ENCODE data around the gene LILRB4. TPM values are rescaled to one million over a fixed set of nuclear protein-coding genes. Genes with fewer than 3 reads are reported as not detected.
"Not testable (repeated sequence)": the region's sequence is repeated elsewhere in the genome, so short reads cannot be mapped to it uniquely, and the experiment has no call there.

The LILRB4 gene
- total RNA-seq, 4 donors from 2014 or later = 0.48 to 1.5 TPM; not detected in 2

DNA sequence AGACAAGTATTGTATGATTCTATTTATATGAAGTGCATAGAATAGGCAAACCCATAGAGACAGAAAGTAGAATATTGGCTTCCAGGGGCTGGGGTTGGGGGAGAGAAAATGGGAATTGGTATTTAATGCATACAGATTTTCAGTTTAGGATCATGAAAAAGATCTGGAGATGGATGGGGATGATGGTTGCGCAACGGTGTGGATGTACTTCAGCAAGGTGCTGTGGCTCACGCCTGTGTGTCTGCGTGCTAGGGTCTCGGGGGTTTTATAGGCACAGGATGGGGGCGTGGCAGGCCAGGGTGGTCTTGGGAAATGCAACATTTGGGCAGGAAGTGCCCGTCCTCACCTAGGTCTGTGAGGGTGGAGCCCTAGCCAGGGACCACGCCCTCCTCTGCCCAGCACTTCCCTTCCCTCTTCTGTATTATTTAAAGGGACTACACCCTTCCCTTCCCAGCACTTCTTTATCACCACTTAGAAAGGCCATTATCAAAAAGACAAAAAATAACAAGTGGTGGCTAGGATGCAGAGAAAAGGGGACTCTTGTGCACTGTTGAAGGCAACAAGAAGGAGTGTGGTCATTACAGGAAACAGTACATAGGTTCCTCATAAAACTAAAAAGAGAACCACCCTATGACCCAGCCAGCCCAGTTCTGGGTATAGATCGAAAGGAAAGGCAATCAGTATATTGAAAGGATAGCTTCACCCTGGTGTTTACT is 29.0 kb downstream of the LILRB4 start:
- Histone ChIP-seq H3K9me3 (no peaks in the 10 kb centered on the region), H3K27ac (no peak overlapping the region), H3K4me3 (no peak overlapping the region), H3K4me1 (no peaks in the 10 kb centered on the region), H3K27me3 (no peaks in the 10 kb centered on the region), H3K36me3 (no peaks in the 10 kb centered on the region)
- no peak for TF ChIP-seq POLR2A (IDR thresholded peaks at IDR 0.05)
- TF ChIP-seq CTCF (IDR thresholded peaks at IDR 0.05) = no peak
- intact Hi-C loops (cut with DNase I; ENCODE audit: low total_unique reads) = no loop called here
- no peak for DNase-seq

DNA sequence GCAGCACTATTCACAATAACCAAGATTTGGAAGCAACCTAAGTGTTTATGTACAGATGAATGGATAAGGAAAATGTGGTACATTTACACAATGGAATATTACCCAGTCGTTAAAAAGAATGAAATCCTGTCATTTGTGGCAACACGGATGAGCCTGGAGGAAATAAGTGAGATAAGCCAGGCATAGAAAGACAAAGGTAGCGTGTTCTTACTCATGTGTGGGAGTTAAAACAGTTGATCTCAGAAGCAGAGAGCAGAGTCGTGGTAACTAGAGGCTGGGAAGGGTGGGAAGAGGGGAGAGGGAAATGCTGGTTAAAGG is 29.5 kb downstream of the LILRB4 start:
- Histone ChIP-seq H3K4me3 (no peak overlapping the region), H3K36me3 (no peaks in the 10 kb centered on the region), H3K27me3 (no peaks in the 10 kb centered on the region), H3K27ac (no peak overlapping the region), H3K4me1 (no peaks in the 10 kb centered on the region), H3K9me3 (no peaks in the 10 kb centered on the region)
- intact Hi-C loops (cut with DNase I; ENCODE audit: low total_unique reads) = no loop called here
- TF ChIP-seq CTCF (IDR thresholded peaks at IDR 0.05) (no peak), POLR2A (IDR thresholded peaks at IDR 0.05) (no peak)
- no peak for DNase-seq

DNA sequence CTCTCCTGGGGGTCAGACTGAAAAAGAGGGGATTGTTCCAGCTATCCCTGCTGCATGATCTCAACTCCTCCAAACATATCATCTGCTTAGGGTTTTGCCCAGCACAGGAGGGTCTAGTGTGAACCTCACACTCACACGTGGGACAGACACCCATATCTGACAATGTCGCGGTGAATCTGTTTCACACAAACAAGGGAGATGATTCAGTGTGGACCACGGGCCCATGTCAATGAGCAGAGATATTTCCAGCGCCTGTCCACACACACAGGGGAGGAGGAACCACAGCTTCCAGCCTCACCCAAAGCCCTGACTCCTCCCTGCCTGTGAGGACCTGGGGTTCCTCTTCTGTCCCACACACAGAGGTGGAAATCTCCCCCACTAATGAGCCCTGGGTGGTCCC is 31.9 kb downstream of the LILRB4 start:
- TF ChIP-seq POLR2A (IDR thresholded peaks at IDR 0.05) (no peak), CTCF (IDR thresholded peaks at IDR 0.05) (no peak)
- intact Hi-C loops (cut with DNase I; ENCODE audit: low total_unique reads) = no loop called here
- H3K27ac ChIP-seq = no peak overlapping the region
- no peak overlapping the region for H3K4me3 ChIP-seq
- no peaks in the 10 kb centered on the region for H3K9me3 ChIP-seq
- no peaks in the 10 kb centered on the region for H3K4me1 ChIP-seq
- no peaks in the 10 kb centered on the region for H3K36me3 ChIP-seq
- DNase-seq = no peak
- no peaks in the 10 kb centered on the region for H3K27me3 ChIP-seq

DNA sequence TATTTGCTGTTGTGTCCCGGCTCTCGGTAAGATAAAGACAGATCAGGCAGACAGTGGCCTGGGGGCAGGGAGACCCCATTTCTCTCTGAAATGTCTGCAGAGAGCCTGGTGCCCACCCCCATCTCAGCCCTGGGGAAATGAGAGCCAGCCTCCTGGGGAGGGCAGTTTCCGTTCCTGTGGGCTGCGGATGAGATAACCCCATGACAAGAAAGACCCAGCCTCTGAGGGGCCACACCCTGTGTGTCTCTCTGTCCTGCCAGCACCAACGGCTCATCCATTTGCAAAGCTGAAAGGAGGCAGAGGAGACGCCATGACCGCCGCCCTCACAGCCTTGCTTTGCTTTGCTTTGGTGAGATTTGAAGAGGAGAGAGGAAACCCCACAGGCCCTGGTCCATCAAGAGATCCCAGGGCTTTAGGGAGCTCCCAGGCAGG is 33.3 kb downstream of the LILRB4 start:
- no peaks in the 10 kb centered on the region for H3K27me3 ChIP-seq
- intact Hi-C loops (cut with DNase I; ENCODE audit: low total_unique reads) = no loop called here
- TF ChIP-seq CTCF (IDR thresholded peaks at IDR 0.05) (no peak), POLR2A (IDR thresholded peaks at IDR 0.05) (no peak)
- H3K9me3 ChIP-seq = no peaks in the 10 kb centered on the region
- H3K27ac ChIP-seq = no peak overlapping the region
- H3K36me3 ChIP-seq = no peaks in the 10 kb centered on the region
- H3K4me3 ChIP-seq = no peak overlapping the region
- H3K4me1 ChIP-seq = no peaks in the 10 kb centered on the region
- DNase-seq = no peak

GRCh38 chr19:54696766-54697165 is 34.0 kb downstream of the LILRB4 start:
- Histone ChIP-seq H3K36me3 (no peaks in the 10 kb centered on the region), H3K27ac (no peak overlapping the region), H3K9me3 (no peaks in the 10 kb centered on the region), H3K4me1 (no peaks in the 10 kb centered on the region), H3K27me3 (no peaks in the 10 kb centered on the region), H3K4me3 (no peak overlapping the region)
- TF ChIP-seq CTCF (IDR thresholded peaks at IDR 0.05) (no peak), POLR2A (IDR thresholded peaks at IDR 0.05) (no peak)
- DNase-seq = no peak
- intact Hi-C loops (cut with DNase I; ENCODE audit: low total_unique reads) = no loop called here

GRCh38 chr19:54697716-54698115 is 34.9 kb downstream of the LILRB4 start:
- intact Hi-C loops (cut with DNase I; ENCODE audit: low total_unique reads); DNase-seq; H3K36me3 ChIP-seq; H3K4me1 ChIP-seq; H3K9me3 ChIP-seq; H3K27me3 ChIP-seq; H3K27ac ChIP-seq; H3K4me3 ChIP-seq: not testable (repeated sequence)
